Hematopoietic multipotent progenitor cell treated with erythropoietin and hydrocortisone succinate and interleukin-3 and kit ligand, for 6 days (in vitro differentiated cells): ENCODE measurements around the gene PLAC8L1.

Source experiments
- DNase-seq: peaks from one replicate; pipeline ENCODE4 v3.0.0-alpha.2; 2015

Gene PLAC8L1

DNA sequence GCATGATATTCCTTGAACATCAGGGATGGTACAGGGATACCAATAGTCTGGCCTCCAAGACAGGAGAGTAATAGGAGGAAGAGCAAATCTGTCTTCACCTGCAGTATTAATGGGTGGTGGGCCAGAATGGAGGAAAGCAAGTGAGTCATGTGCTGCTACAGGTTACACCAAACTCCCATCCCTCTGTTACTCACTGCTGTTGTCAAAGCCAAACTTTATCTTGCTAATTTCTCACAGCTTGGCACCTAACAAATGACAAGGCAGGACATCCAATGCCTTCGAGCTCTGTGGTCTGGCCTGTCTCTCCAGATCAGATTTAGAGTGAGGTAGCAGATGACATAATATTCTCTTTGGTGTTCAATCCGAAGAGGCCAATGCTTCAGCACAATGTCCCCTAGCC, 26.8 kb downstream of the PLAC8L1 start:
- DNase-seq: no peak

DNA sequence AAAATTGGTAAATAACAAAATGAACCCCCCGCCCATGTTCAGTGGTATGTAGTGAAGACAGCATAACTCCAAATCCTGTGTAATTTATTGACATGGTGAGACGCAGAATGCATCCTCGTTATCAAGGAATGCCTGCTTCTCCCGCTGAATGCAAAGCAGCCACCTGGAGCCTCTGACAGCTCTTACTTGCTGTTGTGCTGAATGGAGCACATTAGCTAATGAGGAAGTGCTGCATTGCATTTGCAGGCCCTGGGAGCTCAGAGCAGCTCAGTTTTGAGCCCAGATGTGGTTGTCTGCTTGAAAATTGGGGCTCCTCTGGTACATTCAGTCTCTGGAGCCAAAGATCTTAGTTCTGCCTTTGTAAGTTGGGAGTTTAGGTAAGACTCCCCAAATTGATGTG, 28.9 kb downstream of the PLAC8L1 start:
- DNase-seq: peak; percentile 43

GRCh38 chr5:146076028-146076427, 29.3 kb downstream of the PLAC8L1 start:
- peak; percentile 71 for DNase-seq

- DNase-seq: no peak
Observed at GRCh38 chr5:146073239-146073900, 32.0 kb downstream of the PLAC8L1 start.

- DNase-seq: no peak
Observed at GRCh38 chr5:146072595-146072994, 32.8 kb downstream of the PLAC8L1 start.

GRCh38 chr5:146071171-146071570, 34.2 kb downstream of the PLAC8L1 start:
- DNase-seq: no peak

DNA sequence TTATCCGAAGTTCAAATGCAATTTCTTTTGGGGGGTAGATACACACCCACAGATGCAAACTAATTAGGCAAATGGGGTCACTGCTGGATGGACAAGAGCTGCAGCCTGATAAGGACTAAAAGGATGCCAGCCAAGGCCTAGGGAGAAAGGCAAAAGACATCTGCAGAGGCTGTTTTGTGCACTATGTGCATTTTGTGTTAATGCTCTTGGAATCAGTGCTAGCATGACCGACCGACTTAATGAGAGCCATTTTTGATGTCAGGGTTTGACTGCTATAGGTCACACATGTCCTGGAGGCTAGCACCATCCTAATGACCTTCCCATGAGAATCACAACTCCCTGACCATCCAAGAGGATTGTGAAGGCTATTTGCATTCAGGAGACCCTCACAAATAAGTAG, 34.6 kb downstream of the PLAC8L1 start:
- no peak for DNase-seq

DNA sequence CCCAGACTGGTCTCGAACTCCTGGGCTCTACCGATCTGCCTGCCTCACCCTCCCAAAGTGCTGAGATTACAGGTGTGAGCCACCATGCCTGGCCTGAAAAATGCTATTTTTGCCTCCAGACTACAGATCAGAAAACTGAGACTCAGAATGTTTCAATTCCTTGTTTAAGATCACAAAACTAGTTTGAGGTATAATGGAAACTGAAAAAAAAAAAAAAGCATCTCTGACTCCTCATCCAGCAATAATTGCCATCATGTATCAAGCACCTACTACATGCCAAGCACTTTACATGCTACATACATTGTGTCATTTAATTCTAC, 35.6 kb downstream of the PLAC8L1 start:
- no peak for DNase-seq

DNA sequence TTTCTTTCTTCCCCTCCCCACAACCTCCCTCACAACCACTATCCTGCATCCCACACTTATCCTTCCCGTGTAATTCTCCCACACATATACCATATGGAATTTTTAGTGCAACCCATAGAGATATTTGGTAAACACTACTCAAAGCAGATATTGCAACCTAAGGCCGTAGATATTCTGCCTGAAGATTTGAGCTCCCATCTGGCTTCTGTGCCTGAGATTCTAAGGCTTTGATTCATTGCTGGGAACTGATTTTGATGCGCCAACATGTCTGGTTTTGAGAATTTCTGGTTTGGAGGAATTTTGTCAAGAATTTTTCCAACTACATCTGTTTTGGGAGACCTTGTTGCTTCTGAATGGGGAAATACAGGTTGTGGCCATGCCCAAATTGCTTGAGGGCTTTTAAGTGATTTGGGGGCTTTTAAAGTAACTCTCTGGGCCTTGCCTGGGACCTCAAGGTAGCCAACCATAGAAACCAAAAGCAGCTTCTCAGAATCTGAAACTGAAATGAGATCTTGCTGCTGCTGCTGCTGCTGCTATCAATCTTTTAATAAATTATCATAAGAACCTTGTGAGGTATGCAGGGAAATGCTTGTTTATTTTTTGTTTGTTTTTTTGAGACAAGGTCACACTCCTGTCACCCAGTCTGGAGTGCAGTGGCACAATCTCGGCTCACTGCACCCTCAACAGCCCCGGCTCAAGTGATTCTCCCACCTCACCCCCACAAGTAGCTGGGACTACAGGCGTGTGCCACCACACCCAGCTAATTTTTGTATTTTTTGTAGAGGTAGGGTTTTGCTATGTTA, 36.2 kb downstream of the PLAC8L1 start:
- DNase-seq: no peak

GRCh38 chr5:146068206-146068605, 37.2 kb downstream of the PLAC8L1 start:
- DNase-seq: no peak

- no peak for DNase-seq
Observed at GRCh38 chr5:146066968-146067367, 38.4 kb downstream of the PLAC8L1 start.

DNA sequence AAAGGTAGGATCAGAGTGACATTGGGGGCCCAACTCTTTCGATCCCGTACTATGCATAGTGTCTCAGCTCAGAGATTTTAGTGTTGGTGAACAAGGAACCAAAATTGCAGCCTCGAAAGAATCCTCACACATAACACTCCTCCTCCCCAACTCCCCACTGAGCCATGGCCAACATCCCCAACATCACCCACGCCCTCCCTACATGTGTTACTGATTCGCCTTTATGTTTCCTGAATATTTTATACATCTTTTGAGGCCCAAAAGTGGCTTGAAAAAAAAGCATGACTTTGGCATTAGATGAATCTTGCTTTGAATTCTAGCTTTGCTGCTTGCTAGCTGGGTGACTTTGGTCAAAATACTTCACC, 45.2 kb downstream of the PLAC8L1 start:
- no peak for DNase-seq

DNA sequence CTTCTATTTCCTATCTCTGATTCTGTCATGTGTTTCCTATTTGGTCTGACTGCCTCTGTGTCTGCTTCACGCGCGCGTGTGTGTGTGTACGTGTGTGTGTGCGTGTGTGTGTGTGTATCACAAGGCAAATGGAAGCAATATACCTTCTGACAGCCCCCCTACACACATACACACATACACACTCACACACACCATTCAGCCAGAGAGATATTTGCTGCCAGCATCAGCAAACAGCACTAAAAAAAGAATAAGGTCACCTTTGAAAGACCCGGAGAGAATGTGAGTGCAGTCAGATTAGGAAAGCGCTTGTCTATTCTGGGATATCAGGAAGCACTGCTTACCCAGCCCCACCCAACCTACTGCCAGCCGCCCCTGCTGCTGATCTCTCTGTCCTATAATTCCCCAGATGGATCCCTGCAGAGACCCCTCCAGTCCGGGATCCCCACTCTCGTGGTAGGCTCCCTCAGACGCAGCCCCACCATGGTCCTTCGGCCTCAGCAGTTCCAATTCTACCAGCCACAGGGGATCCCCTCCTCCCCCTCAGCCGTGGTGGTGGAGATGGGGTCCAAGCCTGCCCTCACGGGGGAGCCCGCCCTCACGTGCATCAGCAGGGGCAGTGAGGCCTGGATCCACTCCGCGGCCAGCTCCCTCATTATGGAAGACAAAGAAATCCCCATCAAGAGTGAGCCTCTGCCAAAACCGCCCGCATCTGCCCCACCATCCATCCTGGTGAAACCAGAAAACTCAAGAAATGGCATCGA, 45.7 kb downstream of the PLAC8L1 start:
- no peak for DNase-seq

- no peak for DNase-seq
Observed at GRCh38 chr5:146055432-146055831, 49.9 kb downstream of the PLAC8L1 start.

- peak; percentile 63 for DNase-seq
Observed at GRCh38 chr5:146052780-146053179, 52.6 kb downstream of the PLAC8L1 start.

GRCh38 chr5:146051678-146052077, 53.7 kb downstream of the PLAC8L1 start:
- no peak for DNase-seq

DNA sequence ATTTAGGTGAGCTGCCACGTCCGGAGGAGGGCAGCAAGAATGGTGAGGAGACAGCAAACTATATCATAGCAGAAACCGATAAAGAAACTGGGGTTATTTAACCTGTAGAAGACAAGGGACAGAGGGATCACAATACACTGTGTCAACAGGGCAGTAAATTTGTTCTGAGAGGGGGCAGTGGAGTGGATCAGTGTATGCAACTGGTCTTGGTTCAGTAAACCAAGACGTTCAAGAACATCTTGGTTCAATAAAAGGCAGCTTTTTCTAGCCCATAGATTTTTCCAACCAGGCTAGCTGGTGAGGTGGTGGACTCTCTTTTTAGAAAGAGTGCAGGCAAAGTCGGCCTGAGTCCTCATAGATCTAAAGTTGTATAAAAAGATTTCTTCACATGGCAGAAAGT, 55.3 kb downstream of the PLAC8L1 start:
- no peak for DNase-seq

DNA sequence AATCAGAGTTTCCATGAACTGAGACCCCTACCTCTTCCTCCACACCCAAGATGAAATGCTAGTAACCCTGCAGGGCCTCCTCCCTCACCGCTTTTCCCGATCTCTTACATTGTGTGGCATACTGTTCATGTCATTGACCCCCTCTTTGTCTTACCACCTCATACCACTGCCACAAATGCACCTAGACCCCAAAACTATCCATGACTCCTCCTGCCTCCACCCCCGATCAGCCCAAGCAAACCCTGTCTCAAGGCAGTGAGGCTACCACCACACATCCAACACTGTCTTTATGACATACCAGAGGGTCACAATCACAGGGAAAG, 55.7 kb downstream of the PLAC8L1 start:
- DNase-seq: no peak

- peak; percentile 88 for DNase-seq
Observed at GRCh38 chr5:146048994-146049703, 56.2 kb downstream of the PLAC8L1 start.

- peak; percentile 78 for DNase-seq
Observed at GRCh38 chr5:146047396-146047795, 58.0 kb downstream of the PLAC8L1 start.

GRCh38 chr5:146043722-146044121, 61.7 kb downstream of the PLAC8L1 start:
- DNase-seq: no peak

GRCh38 chr5:146042628-146043279, 62.6 kb downstream of the PLAC8L1 start:
- DNase-seq: peak; percentile 88

DNA sequence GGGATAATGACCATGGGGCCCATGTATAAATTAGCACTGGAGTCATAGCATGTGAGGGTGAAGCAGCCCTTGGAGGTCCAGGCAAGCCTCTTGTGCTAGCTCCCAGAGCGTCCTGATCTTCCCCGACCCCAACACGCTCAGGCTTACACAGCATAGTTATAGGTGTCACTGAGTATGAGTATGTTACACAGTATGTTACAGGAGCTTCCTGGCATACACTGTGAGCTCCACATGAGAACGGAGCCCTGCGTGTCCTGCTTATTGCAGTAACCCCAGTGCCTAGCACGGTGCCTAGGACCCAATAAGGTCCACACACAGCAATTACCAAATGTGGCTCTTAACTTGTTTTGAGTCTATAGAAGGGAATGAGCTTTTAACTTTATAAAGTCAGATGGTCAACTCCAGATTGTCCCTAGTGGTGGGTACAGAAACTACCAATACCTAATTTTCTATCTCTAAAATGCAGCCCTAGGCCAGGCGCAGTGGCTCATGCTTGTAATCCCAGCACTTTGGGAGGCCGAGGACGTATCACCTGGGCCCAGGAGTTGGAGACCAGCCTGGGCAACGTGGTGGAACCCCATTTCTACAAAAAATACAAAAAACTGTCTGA, 64.1 kb downstream of the PLAC8L1 start:
- DNase-seq: peak; percentile 81
